KMS-11 (cell line): Measurements from ENCODE around the gene SHISA4.

Experiments
- H2AFZ ChIP-seq: fragments of 200-600 bp; sonication (generic); 2 replicates; pipeline ENCODE4 v1.6.1; 2016; ENCODE audit warnings: antibody characterized with exemption, mixed run types, low read depth
- H3K27ac ChIP-seq: fragments of 200-600 bp; sonication (generic); 2 replicates; pipeline ENCODE4 v1.6.1; 2016; ENCODE audit warnings: mild to moderate bottlenecking, mixed run types
- H3K27me3 ChIP-seq: fragments of 200-600 bp; sonication (generic); 2 replicates; pipeline ENCODE4 v1.6.1; 2017; ENCODE audit warnings: mild to moderate bottlenecking, low read depth, mixed run types, moderate library complexity; ENCODE audit not compliant: insufficient read depth
- H3K36me3 ChIP-seq: fragments of 200-600 bp; sonication (generic); 2 replicates; pipeline ENCODE4 v1.6.1; 2017; ENCODE audit warnings: mild to moderate bottlenecking, mixed run types; ENCODE audit not compliant: insufficient read depth
- H3K4me1 ChIP-seq: fragments of 200-600 bp; sonication (generic); 2 replicates; pipeline ENCODE4 v1.6.1; 2016; ENCODE audit warnings: mild to moderate bottlenecking, low read depth, mixed run types; ENCODE audit not compliant: poor library complexity, severe bottlenecking
- H3K4me2 ChIP-seq: fragments of 200-600 bp; sonication (generic); 2 replicates; pipeline ENCODE4 v1.7.0; 2016; ENCODE audit warnings: mild to moderate bottlenecking, mixed run types
- H3K4me3 ChIP-seq: fragments of 200-600 bp; sonication (generic); IDR thresholded peaks from 2 replicates; pipeline ENCODE4 v1.6.1; 2017; ENCODE audit warnings: low read depth, low read length, mixed read lengths; ENCODE audit not compliant: insufficient read depth
- H3K79me2 ChIP-seq: fragments of 200-600 bp; sonication (generic); 2 replicates; pipeline ENCODE4 v1.6.1; 2016; ENCODE audit warnings: low read depth, mixed run types; ENCODE audit not compliant: insufficient read depth
- H3K9ac ChIP-seq: fragments of 200-600 bp; sonication (generic); 2 replicates; pipeline ENCODE4 v1.6.1; 2016; ENCODE audit warnings: mild to moderate bottlenecking, mixed run types
- H4K20me1 ChIP-seq: fragments of 200-600 bp; sonication (generic); 2 replicates; pipeline ENCODE4 v1.6.1; 2016; ENCODE audit warnings: mild to moderate bottlenecking, mixed run types; ENCODE audit not compliant: insufficient read depth
- CTCF ChIP-seq: fragments of 200-600 bp; sonication (generic); conservative IDR thresholded peaks from 2 replicates; pipeline ENCODE4 v1.6.1; 2017; ENCODE audit warnings: low read depth, mild to moderate bottlenecking, antibody characterized with exemption, low read length, moderate library complexity, mixed read lengths

SHISA4 gene

GRCh38 chr1:201942129-201942495, 53.4 kb downstream of the SHISA4 start:
- Histone ChIP-seq H3K27me3 (peaks cover 19% of the 10 kb centered on the region; the same call in 1 of the 2 replicates), H3K9ac (no peak overlapping the region), H2AFZ (no peak overlapping the region), H3K79me2 (no peaks in the 10 kb centered on the region), H3K4me3 (no peak overlapping the region), H3K36me3 (no peaks in the 10 kb centered on the region), H4K20me1 (no peaks in the 10 kb centered on the region), H3K4me1 (no peaks in the 10 kb centered on the region), H3K4me2 (no peak overlapping the region), H3K27ac (no peak overlapping the region)
- TF ChIP-seq CTCF = no peak
